ENCODE data around the gene KPNA6.

KPNA6 gene

DNA sequence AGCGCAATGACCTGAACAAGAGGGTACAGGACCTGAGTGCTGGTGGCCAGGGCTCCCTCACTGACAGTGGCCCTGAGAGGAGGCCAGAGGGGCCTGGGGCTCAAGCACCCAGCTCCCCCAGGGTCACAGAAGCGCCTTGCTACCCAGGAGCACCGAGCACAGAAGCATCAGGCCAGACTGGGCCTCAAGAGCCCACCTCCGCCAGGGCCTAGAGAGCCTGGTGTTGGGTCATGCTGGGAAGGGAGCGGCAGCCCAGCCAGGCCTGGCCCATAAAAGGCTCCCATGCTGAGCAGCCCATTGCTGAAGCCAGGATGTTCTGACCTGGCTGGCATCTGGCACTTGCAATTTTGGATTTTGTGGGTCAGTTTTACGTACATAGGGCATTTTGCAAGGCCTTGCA lies 87.1 kb downstream of the KPNA6 start:
- DNase-seq, result no peak

DNA sequence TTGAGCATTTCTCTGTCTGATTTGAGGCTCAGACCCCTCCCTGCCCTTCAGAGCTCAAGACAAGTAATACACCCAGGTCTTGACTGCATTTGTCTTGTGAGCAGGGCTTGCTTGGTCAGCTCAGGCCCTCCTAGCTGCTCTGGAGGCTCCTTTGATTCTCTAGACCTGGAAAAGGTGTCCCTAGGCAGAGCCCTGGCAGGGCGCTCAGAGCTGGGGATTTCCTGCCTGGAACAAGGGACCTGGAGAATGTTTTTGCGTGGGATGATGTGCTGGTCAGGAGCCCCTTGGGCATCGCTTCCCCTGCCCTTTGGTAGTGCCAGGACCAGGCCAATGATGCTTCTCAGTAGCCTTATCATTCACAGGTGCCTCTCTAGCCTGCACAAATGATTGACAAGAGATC lies 87.7 kb downstream of the KPNA6 start:
- DNase-seq, result no peak

DNA sequence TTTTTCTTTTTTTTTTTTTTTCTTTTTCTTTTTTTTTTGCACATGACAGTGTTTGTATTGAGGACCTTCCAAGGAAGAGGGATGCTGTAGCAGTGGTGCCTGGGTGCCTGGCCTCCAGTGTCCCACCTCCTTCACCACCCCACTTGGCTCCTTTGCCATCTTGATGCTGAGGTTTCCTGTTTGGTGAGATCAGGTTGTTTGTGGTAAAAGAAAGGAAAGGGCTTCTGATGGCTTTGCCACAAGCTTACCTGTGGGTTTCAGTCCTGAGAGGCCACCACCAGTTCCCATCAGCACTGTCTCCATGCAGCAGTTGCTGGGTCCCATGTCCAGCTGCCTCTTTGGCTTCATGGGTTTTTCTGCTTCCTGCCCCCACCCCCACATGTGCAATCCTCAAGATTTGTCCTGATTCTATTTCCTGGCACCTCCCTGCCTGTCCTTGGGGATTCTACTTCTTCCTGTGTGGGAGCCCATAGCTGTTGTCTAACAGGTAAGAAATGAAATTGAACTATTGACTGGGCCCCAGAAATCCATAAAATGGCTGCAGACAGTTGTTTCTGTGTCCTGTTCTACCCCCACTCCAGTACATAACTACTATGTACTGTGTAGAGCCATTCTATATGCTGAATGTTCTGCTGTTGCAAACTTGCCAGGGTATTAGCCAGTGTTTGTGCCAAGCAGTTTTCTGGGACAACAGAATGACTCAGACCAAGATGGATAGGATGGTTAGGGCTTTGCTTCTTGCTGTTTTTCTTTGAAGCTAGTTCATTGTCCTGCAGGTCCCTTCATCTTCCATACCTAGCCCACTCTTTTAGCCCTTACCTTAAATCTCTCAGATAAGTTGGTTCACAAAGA lies 88.3 kb downstream of the KPNA6 start:
- DNase-seq, result no peak

DNA sequence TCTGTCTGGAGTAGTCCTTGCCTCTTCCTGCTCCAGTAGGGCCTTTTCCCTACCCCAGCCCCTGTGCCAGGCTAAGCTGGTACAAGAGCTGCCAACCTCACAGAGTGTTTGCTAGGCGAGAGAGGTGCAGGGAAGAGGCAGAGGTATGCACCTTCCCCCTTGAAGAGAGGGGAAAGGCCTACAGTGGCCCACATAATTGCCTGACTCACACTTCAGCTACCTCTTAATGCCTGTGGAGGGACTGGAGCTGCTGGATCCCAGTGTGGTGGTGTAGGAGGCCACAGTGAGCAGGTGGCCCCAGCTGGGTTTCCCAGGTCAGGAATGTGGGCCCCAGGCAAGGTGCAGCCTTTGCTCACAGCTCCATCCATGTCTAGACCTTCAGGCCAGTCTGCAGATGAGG lies 89.2 kb downstream of the KPNA6 start:
- DNase-seq, result peak; percentile 72

DNA sequence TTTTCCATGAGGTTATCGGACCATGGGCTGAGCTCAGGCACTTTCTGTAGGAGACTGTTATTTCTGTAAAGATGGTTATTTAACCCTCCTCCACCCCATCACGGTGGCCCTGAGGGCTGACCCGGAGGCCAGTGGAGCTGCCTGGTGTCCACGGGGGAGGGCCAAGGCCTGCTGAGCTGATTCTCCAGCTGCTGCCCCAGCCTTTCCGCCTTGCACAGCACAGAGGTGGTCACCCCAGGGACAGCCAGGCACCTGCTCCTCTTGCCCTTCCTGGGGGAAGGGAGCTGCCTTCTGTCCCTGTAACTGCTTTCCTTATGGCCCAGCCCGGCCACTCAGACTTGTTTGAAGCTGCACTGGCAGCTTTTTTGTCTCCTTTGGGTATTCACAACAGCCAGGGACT lies 90.0 kb downstream of the KPNA6 start:
- no peak for DNase-seq

DNA sequence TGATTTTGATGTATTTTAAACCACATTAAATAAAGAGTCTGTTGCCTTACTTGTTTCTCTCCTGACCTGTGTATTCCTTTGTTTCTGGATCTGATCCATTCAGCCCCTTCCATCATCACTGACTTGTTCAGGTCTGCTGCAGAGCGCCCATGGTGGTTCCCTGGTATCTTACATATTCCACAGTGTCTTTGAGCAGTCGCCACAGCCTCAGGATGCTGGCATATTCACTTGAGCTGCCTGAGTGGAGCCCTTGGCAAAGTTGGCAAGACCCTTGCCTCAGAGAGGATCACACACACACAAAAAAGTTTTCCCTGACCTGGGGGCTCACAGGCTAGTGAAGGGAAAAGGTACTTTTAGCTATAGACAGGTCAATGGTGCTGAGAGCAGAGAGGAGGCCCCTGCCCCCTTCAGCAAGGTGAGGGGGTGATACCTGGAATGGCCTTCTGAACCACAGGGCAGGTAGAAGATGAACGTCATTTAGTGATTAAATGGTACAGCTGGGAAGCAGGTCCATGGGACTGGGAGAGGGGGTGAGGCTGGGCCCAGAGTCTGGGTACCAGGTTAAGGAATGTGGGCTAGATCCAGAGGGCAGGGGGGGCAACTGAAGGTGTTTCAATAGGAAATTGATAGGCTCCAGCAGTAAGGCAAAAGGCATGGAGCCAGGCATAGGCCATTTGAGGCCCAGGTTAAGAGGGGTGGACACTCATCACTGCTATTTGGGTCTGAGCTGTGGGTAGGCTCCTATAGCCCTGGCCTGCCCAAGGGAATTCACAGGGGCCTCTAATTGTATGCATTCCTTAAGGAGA lies 90.6 kb downstream of the KPNA6 start:
- no peak for DNase-seq

DNA sequence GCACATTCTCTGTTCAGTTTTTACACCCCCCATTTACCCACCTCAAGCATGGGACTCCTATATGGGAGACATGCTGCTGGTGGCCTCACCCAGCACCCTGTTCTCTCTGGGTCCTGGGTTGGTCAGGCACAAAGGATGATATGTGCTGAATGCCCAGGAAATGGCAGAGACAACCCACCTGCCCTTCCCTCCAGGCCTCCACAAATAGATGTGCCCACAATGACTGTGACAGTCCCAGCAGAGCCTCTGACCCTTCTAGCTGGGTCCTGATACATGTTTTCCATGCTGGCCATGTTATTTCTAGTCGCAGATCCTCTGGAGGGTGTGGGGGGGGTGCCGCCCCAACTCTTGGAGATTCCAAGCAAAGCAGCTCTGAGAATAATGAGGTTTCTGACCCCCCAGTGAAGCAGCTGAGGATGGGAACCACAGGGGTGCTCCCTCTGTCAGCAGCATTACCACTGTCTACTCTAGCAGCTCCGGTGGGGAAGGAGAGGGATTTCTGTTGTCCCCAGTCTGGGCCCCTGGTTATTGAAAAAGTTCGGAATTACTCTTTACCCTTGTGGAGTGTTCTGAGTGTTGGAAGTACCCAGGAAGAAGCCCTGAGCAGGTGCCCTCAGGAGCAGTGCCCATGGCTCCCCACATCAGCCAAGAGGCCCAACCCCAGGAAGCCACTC lies 91.3 kb downstream of the KPNA6 start:
- no peak for DNase-seq

DNA sequence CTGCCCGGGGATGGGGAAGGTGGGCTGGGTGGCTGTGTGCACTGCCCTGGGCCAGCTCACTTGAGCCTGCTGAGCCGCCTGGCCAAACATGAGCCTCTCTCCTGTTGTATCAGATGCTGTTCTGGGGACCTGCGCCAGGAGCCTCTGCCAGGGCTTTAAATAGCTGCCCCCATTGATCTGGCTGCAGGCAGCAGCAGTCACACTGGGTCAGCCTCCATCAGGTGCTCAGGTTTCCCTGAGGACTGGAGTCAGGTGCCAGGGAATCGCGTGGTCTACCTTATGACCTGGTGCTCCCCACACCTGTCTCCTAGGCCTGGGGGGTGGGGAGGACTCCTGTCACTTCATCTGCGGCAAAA lies 91.8 kb downstream of the KPNA6 start:
- DNase-seq, result no peak

DNA sequence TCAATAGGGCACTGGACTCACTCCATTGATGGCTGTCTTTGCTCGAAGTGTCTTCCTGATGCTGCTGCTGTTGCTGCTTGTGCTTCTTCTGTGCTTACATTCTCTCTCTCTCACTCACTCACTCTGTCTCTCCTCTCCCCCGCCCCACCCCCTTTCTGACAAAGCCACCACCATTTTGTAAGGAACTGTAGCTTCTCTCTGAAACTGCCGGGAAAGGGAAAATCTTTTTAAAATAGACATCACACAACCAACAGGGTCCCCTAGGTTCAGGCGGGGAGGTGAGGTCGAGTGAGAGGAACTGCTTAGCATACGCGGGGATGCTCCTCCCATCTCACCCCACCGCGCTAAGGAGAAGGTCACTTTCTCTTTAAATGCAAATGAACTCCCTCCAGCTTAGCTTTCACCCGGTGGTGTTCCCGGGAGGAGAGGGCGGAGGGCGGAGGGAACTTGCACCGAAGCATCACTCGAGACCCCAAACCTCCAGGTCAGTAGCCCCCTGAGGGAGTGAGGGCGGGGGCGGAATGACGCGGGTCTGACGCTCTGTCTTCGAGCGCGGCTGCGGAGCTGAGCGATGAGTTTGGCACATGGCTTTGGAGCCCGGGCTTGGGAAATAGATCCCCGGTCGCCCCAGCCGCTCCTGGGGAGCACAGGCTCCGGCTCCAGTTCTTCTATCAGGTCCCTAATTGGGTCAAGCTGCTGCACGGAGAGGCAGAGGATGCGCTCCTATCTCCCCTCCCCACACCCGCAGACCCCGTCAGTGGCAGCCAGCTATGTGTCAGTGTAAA lies 92.6 kb downstream of the KPNA6 start, which contains the start of gene CCDC28B:
CCDC28B (plus strand) TSS at position 370 of the 785 bp plus-strand sequence. CDS start 1,341 bp downstream, outside the sequence.
- DNase-seq, result peak; percentile 85

DNA sequence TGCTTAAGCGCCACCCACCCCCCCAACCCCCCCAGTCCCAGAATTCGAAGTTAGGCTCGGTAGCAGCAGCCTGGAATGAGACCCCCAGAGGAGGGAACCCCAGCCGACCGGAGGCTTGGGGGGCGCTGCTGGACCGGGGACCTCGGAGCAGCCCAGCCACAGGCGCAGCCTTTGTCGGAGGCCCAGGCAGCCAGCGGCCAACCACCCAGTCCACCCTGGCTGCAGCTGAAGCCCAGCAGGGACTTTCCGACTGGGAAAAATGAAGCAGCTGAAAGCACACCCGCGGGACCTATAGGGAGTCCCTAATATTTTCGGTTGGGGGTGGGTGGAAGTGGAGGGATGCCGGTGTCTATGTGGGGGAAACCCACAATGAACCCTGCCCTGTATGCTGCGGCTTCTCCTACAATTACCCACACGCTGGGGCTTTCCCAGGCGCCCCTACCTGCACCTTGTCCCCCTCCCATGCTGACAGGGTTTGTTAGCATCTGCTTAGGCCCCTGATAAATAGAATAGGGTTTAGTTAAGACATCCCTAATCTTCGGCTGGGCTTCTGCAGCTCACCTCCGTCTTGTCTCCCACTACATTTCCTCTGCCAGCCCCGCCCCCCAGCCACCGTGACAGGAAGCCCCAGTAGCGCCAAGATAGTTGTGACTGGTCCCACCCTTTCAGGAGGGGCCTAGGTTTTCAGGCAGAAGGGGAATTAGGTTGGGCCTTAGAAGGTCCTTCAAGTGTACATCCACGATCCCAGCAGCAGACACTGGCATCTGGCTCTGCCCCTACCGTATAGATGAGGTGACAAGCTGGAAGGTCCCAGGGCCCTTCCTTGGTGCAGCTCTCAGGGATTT lies 93.4 kb downstream of the KPNA6 start:
- DNase-seq, result peak; percentile 78

DNA sequence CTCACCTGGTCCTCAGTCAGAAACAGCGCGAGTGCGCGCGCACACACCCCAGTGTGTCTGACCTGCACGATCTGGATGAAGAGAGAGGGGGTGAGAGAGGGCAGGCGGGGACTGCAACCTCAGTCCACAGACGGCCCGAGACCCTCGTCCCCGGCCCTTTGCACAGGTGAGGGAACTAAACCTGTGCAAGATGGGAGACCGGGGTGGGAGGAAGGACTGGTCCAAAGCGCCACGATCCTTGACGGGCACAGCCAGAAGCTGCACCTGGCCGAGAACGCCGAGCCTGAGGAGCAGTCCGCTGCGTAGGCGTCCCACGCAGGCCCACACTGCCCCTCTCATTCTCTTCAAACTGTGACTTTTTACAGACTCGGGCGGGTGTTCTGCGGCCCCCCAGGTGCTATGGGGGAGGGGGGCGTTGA lies 97.1 kb downstream of the KPNA6 start:
- DNase-seq, result no peak

DNA sequence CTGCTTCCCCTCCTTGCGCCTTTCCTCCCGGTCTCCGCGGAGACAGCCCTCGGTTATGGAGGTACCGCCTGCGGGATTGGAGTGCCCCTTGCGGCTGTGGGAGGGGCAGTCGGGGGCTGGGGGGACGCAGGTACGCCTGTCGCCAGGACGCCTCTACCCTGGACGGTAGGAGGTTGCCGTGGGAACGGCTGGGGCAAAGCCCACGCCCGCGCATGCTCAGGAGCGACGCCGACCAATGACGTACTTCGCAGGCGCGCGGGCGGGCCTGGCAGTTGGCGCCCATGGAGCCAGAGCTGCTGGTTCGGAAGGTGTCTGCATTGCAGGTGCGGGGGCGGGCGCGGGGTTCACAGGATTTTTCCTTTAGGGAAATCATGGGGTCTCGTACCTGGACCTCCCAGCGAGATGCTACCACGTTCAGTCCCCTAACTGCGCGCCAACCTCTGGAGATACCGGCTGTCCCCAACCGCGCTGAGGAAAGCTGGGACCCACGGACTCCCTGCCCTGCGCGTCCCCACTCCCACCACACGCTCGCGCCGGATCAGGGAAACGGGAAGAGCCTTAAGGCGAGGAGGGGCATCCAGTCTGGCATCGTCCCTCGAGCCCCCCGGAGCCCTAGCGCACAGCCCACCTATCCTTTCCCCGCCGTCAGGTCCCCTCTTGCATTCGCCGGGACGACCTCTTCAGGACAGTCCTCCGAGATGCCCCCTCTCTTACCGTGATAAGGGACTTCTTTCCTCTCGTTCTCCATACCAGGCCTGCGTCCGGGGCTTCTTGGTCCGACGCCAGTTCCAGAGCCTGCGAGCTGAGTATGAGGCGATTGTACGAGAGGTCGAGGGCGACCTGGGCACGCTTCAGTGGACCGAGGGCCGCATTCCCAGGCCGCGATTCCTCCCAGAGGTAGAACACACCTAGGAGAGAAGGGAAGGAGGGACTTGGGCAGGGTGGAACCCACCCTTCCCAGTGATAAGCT lies 97.8 kb downstream of the KPNA6 start, which contains the start of gene IQCC:
IQCC (plus strand) TSS at position 271 of the 970 bp plus-strand sequence; CDS start at position 282, 11 bp downstream.
- DNase-seq, result peak; percentile 93

DNA sequence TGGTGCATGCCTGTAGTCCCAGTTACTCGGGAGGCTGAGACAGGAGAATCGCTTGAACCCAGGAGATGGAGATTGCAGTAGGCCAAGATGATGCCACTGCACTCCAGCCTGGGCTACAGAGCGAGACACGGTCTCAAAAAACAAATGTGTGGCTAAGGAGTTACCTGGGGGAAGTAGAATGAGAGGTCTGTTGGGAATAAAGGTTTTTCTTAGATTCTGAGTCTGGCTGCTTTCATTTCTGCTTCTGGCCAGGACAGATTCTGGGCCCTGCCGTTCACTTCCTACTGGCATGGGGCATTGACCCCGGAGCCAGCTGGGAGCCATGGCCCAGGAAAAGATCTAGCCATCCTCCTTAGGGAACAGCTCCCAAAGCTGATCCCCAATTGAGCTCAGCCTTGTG lies 100.6 kb downstream of the KPNA6 start:
- no peak for DNase-seq

DNA sequence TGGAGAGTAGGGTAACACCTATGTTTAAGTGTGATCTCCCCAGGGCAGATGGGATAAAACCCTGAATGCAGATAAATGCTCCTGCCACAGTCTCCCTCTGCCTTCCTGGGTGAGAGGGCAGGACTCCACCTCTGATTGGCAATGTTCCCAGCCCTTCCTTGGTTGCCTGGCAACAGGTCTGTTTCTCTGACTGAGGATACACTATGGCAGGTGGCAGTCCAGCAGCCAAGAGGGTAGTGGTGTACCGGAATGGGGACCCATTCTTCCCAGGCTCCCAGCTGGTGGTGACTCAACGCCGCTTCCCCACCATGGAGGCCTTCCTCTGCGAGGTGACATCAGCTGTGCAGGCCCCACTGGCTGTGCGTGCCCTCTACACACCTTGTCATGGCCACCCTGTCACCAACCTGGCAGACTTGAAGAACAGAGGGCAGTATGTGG lies 101.1 kb downstream of the KPNA6 start, which contains the start of gene DCDC2B:
DCDC2B (plus strand) TSS at position 199 of the 438 bp plus-strand sequence; CDS start at position 204, 5 bp downstream.
- no peak for DNase-seq

DNA sequence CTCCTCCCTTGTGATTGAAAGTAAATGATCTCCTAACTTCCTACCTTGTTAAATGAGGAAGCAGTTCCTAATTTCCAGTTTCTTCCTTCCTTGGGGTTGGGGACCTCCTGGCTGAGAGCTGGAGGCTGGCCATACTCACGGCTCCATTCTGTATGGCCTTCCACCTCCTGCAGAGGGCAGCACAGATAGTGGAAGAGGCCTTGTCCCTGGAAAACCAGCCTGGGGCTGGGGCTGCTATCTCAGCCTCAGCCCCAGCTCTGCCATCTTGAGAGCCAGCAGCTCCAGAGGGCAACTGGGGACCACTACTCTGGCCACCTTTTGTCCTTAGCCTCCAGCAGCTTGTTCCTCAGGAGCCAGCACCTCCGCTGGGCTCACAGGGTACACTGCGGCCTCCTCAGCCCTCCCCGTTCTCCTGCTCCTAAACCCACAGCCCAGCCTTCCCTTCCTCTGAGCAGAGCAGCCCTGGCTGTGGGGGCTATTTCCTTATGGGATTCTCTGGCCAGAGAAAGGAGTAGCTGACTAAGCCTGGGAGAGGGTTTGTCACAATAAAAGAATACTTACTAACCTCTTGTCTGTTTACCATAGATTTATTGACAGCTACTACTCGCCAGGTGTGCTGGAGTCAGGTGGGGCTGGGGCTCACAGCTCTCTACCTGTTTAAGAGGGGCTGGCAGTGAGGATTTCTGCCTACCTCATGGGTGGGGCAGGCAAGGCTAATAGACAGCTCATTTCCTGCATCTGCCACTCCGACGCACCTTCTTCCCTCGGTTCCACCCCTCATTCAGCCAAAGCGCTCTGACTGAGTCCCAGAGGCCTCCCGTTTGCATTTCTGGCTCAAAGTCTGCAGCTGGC lies 108.0 kb downstream of the KPNA6 start:
- peak; percentile 84 for DNase-seq

DNA sequence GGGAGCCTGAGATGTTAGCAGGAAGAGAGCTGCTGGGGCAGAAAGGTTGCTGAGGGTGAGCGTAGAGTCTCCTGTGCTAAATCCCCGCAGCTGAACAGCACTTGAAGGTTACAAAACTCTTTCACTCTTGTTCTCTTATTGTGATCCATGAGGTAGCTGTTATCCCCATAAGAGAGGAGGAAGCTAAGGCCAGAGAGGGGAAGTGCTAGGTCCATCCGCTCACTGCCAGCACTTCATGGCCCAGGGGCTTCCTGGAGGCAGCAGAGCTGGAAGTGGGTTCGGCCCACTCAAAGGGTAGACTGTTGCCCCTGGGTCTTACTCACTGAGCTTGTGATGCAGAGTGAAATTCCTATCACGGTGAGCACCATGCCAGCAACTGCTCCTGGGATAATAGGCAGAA lies 108.7 kb downstream of the KPNA6 start:
- DNase-seq, result no peak

DNA sequence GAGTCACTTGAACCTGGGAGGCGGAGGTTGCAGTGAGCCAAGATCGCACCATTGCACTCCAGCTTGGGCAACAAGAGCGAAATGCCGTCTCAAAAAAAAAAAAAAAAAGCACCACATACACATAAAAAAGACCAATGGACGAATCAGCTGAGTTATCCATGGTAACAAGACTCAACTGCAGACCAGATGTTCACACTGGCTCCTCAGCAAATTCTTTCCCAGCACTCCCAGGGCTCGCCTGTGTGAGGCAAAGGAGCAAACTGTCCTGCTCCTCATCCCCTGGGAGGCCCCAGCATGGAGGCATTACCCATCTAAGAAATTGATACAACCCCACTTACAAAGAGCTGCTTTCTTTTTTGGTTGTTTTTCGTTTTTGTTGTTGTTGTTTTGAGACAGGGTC lies 111.2 kb downstream of the KPNA6 start:
- DNase-seq, result no peak

DNA sequence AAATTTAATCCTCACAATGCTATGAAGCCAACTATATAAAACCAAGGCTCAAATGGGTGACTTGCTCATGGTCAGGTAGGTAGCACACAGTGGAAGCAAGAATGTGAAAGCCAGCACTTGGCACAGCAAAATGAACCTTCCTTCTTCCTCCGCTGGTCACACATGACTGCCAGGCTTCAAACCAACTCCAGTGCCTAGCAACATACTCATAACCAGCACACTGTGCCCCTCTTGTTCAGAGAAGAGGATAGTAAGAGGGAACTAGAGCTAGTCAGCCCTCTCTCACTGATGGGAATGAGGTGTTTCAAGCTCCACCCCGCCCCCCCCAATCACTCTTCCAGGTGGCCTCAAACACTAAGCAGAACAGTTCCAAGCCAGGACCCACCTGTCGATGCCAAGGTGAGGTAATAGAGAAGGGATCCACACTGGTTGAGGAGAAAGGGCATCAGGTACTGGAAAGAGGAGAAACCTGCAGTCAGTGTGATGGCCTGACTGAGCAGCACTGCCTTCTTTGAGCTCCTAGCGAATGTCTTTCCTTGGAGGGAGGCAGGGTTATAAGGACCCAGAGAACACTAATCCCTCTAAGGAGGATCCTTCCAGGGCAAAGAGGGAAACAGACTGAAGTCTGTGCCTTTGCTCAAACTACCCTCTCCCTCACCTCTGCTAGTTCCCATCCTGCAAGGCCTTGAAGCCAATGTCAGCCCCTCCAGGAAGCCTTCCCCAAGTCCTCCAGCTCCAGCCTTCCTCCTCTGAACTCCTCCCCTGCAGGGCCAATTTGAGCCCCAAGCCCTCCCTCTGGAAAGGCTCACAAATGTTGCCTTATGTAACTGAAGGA lies 113.1 kb downstream of the KPNA6 start:
- no peak for DNase-seq
